ENCODE measurements around the gene KCNH4.
"Not testable (repeated sequence)": the region's sequence is repeated elsewhere in the genome, so short reads cannot be mapped to it uniquely, and the experiment has no call there.

Gene KCNH4

DNA sequence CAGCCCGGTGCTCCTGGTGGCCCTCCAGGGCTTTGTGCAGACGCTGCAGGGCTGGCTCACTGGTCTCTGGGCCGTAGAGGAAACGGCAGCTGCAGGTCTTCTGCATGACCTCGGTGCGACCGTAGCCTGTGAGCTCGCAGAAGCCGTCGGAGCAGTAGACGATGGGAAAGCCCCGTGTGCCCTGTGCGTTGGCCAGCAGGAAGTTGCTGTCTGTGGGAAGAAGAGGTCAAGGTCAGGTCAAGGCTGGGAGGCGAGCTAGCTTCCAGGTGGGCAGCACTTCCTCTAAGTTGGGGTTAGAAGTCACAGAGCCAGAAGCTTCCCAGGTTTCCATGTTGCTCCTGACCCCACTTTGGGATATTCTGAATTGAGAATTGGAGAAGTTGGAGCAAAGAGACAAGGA lies 2.1 kb downstream of the KCNH4 start:
- no peak for DNase-seq (ENCODE audit: low read depth, low spot score)

DNA sequence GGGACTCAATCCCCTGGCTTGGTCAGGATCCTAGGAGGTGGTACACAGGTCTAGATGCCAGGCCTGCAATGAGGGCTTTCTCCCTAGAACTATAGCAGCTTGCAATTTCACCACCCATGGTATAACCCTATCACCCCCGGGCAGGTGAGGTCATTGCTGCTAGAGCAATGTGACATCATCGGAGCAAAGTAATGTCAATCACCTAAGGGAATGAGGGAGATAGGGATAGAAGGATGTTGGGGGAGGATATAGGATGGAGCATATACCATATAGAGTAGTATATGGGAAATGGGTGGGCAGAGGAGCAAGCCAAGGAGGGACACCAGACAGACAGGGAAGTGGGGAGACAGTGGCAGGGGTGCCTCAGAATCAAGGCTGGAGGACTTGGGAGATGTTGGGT lies 3.3 kb downstream of the KCNH4 start:
- no peak for DNase-seq (ENCODE audit: low read depth, low spot score)

DNA sequence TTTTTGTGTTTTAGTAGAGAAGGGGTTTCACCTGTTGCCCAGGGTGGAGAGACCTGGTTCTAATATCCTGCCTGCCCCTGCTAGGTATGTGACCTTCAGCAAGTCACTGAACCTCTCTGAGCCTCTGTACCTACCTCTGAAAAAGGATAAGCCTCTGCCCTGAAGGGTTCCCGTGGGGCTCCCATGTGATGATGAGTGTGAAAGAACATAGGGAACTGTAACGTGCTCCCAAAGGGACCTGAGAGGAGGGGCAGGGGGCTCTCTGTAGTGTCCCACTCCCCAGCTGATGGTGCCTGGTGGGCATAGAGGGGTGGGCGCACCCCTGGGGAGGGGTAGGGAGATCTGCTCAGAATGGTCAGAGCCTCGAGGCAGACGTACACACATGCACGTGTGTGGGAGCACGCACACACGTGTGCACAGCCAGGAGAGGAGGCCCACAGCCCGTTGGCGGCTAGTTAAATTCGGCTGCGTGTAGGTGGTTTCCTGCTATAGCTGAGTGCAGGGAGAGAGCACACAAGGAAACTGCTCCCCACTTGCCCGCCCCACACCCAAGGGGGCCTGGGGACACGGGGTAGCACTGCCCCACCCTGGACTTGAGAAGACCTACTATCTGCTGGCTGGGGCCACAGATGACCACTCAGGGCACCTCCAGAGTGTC lies 6.7 kb downstream of the KCNH4 start:
- DNase-seq (ENCODE audit: low read depth, low spot score), result no peak

DNA sequence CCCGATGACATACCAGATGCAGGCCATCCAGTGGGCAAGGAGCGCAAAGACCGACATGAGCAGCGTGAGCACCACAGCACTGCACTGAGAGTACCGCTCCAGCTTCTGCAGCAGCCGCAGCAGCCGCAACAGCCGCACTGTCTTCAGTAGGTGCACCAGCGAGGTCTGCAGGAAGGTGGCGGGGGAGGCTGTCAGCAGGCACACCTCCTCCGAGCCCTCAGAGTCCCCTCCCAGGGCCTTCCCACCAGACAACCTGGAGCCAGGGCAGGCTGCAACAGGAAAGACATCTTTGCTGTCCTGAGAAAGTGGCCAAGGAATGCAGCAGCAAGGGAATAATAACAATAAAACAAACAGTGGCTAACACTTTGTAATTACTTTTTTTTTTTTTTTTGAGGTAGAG lies 9.1 kb downstream of the KCNH4 start:
- no peak for DNase-seq (ENCODE audit: low read depth, low spot score)

DNA sequence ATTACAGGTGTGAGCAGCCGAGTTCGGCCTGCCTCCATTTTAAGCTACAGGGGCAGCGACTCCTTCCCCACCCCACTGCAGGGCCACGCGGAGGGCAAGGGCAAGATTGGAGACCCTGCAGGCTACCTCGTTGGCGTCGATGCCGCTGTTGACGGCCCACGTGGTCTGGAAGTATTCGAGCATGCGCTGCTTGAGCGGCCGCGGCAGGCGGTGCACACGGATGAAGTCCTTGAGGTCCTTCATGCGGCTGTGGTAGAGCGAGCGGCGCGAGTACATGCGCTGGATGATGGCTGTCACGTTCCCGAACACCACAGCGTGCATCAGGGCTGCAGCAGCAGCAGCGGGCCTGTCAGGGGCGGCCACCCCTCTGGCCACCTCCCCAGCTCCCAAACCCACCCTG lies 11.6 kb downstream of the KCNH4 start:
- DNase-seq (ENCODE audit: low read depth, low spot score), result no peak

DNA sequence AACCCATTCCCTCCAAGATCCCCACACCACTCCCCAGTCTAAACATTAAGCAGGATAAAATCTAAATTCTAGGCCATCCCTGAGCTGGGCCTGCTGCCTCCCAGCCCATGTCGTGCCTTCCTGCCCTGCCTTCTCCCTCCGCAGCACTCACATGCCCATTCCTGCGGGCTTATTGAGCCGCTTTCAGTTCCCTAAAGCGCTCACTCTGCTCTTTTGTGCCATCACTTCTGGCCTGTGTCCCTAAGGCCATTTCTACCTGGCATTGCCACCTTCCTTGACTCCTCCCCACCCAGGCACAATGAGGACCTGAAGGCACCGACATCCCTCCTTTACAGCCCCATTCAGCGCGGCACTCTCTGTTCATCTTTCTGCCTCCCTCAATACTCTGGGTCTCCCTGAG lies 13.1 kb downstream of the KCNH4 start:
- DNase-seq (ENCODE audit: low read depth, low spot score), result no peak

DNA sequence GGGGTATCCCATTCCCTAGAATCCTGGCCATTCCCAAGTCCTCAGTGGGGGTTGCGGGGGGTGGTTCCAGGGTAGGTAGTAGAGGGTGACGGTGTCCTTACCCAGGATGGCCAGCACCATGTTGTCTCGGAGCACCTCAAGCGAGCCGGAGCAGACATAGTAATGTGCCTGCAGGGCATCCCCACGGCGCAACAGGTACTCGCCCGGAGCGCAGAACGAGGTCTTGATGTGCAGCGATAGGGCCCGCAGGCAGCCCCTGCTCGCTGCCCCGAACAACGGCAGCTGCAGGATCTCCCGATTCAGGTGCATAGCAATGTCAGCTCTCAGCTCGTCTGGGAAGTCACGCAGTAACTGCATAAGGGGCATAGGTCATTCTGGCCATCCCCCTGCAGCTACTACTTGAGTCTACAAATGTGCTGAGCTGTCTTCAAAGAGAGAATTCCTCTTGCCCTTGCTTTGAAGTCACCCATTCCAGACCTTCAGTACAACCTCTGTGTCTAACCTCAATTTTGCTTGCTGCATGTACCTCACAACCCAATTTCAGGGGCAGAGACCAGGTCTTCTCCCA lies 14.7 kb downstream of the KCNH4 start:
- no peak for DNase-seq (ENCODE audit: low read depth, low spot score)

DNA sequence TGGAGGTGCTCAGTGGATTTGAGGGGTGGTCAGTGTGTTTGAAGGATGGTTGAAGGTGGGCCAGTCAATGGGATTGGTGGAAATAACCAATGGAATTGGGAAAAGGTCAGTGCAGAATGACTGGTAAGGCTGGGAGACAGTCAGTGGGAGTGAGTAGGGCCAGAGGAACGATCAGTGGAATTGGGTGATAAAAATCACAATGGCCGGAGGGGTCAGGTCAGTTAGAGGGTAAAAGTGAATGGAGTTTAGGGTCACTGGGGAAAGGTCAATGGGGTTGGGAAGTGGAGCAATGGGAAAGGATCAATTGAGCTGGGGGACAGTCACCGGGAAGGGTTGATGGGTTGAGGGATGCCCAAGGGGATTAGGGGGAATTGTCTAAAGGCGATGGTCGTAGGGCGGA lies 15.2 kb downstream of the KCNH4 start:
- DNase-seq (ENCODE audit: low read depth, low spot score), result no peak

DNA sequence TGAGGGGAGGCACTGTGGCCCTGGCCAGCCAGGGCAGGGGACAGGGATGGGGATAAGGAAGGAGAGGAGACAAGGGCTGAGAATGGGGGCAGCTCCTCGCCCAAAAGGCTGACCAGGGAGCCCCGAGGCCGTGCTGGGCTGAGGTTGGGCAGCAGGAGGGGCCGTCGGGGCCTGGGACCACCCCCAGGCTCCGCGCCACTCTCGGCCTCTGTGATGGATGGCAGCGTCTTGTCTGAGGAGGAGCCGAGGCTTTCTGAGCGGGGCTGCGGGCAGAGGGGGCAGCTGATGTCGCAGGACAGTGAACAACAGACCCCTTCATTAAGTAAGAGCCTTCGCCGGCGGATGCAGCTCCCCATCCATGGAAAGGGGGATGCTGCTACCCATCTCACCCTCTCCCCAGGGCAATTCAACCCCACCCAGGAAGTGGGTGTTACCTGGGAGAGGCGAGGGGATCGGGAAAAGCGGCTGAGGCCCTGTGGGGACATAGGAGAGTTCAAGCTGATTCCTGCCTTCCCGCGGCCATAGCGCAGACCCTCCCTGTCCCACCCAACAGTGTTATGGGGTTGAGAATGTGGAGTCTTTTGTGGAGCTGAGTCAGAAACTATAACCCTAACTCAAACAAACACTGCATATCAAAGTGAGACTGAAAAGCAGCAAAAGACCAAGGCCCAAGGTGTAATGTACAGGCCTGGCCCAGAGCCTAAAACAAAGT lies 17.1 kb downstream of the KCNH4 start:
- no peak for DNase-seq (ENCODE audit: low read depth, low spot score)

DNA sequence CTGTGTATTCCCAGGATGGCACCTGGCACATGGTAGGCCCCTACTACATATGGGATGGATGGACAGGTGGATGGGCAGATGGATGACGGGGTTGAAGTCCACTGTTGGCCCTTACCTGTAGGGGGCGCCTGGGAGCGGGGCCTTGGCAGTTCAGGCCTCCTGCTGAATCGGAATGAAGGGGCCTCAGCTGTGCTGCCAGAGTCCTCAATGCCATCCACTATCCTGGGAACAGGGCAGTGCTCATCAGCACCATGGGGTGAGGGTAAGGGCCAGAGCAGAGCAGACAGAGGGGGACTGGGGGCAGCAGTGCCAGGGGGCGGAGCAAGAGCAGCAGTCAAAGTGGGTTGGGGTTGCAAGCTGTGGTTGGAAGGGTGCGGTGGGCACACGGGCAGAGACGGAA lies 17.8 kb downstream of the KCNH4 start:
- DNase-seq (ENCODE audit: low read depth, low spot score), result no peak

DNA sequence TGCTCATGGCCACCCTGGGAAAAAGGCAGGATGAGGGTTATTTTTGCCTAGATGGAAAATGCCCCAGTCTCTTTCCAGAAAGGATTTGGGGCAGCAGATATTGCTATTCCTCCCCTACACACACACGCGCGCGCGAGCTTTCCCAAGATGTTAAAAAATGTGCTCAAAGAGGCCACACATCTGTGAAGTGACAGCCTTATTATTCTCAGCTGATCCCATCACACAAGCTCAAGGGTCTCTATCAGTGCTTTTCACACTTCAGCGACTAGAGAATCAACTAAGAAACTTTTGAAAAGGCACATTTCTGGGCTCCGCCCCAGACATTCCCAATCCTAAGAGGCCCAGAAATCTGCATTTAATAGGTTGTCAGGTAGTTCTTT lies 20.4 kb downstream of the KCNH4 start:
- no peak for DNase-seq (ENCODE audit: low read depth, low spot score)

DNA sequence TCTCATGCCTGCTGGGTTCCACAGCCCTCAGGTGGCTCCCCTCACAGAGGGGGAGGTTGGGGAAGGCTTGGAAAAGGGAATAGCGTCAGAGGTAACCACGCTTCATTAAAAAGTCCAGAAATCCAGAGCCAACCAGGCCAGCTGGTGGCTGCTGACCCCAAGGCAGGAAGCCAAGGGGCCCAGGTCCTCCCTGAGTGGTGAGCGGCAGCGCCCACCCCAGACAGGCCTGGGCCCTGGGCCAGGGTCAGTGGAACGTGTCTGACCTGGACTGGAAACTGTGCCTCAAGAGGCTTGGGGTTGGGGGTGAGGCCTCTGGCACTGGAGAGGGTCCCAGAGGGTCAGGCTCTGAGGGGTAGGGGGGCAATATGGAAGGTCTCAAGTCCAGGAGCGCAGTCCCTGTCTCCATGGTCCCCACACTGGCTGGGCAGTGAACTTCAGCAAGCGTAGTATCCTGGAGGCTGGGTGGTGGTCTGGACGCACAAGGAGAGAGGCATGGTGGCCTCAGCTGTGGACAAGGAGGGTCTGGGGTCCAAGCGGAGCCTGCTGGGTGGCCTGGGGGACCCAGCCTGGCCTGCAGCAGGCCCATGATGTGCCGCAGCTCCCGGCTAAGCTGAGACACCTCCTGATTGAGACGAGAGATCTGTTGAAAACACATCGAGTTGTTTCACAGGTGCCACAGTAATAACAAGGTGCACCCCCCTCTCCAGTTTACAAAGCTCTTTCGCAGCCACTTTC lies 21.0 kb downstream of the KCNH4 start:
- no peak for DNase-seq (ENCODE audit: low read depth, low spot score)

DNA sequence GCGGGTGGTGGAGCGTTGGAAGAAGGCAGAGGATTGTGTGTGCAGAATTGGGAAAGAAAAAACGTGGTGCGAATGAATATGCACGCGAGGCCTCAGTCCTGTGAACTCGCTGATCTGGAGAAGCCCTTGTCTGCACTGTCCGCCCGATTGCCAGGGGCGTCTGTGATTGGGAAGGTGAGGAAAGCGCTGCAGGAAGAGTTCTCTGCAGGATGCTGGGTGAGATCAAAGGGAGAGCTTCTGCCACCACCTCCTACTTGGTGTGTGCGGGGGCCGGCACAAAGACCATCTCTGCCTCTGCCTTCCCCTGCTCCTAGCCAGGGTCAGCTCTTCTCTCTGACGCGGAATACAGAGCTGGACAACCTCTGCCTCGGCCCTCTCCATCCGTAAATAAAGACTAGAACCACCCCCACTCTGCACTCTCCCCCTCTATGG lies 25.3 kb downstream of the KCNH4 start:
- no peak for DNase-seq (ENCODE audit: low read depth, low spot score)

DNA sequence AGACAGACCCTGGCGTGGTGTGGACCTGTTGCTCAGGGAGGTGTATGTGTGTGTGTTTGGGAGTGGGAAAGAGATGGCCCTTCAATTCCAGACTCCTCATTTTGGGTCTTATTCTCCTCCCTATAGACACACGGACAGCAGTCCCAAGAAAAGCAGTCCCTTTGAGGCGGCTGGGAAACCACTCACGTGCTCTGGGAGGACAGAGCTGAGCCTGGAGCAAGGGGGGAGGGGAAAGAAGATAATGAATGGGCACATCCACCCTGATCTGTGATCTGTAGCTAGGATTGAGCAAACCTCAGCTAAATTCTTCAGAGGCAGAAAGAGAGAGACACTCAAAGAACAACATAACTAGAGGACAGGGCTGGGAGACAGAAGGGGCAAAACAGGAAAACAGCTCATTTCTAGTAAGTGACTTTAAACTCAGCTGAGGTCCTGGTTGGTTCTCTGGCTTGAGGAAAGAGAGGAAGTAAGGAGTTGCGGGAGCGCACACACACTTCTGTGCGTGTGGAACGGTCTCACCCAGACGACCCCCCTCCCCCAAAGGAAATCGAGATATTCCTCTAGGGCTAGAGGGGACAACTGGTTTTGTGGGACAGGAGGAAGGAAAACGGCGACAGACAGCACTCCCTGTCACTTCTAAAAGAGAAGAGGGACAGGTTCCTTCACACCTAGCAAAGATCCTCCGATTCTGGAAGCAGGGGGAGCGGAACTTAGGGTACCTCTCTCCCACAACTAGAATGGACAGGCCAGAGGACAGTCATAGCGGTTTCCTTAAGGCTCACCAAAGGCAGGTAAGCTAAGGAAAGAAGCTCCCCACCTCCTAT lies 26.8 kb downstream of the KCNH4 start:
- no peak for DNase-seq (ENCODE audit: low read depth, low spot score)

DNA sequence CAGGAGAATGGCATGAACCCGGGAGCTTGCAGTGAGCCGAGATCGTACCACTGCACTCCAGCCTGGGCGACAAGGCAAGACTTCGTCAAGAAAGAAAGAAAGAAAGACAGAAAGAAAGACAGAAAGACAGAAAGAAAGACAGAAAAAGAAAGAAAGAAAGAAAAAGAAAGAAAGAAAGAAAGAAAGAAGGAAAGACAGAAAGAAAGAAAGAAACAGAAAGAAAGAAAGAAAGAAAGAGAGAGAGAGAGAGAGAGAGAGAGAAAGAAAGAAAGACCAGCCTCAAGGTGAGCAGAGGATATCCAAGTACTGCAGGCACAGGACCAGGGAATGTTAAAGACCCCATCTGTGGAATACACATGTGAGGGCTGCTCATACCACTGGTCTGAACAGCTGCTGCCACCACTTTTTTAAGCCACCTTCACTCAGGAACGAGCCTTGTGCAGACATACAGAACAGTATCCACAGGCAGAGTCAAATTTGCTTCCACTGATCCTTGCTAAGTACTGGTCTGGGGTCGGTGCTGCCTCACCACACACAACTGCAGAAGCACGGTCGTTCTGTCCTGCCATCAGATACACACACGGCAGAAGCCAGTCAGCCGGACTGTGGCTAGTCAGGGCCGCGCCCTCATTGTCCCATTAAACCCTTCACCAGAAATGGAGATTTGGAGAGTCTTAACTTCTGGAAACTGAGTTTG lies 33.9 kb downstream of the KCNH4 start:
- no peak for DNase-seq (ENCODE audit: low read depth, low spot score)

DNA sequence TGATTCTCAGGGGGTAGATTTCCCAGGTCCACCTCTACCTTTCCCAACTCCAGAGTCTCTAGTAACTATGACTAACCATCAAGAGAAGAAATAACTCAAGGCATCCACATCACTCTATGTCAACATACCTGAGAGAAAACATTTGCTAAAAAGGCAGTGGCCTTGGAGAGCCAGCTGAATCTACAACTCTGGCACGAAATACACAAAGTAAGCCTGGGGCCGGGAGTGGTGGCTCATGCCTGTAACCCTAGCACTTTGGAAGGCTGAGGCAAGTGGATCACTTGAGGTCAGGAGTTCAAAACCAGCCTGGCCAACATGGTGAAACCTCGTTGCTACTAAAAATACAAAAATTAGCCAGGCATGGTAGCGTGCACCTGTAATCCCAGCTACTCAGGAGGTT lies 37.8 kb downstream of the KCNH4 start:
- not testable (repeated sequence) for DNase-seq (ENCODE audit: low read depth, low spot score)

DNA sequence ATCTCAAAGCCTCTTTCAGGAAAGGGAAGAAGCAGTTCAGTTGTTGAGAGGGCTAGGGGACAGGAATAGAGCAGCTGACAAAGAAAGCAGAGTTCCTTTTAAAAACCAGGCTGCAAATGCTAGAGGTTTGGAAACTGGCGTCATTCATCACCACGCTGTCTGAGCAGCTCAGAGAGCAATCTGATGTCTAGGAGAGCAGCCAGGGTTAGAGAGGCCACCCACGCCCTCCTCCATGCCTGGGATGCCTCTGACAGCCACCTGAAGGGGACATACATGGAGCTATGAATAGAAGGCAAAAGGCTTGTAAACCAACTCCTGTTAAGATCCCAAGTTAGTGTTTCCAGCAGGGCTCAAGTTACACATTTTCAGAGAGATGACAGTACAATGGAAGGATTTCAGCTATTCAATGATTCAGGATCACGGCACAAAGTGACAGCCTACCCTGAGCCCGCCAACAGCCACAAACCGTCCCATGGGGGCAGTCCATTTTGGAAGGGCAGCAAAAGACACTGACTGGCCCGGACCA lies 38.5 kb downstream of the KCNH4 start:
- DNase-seq (ENCODE audit: low read depth, low spot score), result no peak

DNA sequence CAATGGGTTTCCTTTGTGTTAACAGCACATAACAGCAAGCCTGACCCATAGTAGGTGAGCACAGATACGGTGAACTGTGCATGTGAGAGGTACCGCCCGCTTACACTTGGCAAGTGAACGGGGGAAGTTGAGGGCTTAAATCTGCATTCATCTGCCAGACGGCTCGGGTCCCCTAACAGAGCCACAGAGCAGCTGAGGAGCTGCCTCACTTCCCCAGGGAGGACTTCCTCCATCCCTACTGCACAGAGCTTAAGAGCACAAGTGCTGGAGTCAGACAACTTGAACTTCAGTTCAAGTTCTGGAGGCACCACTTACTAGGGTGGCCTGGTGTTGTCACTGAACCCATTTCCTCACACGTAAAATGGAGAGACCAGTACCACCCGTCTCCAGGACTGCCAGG lies 39.6 kb downstream of the KCNH4 start:
- no peak for DNase-seq (ENCODE audit: low read depth, low spot score)

DNA sequence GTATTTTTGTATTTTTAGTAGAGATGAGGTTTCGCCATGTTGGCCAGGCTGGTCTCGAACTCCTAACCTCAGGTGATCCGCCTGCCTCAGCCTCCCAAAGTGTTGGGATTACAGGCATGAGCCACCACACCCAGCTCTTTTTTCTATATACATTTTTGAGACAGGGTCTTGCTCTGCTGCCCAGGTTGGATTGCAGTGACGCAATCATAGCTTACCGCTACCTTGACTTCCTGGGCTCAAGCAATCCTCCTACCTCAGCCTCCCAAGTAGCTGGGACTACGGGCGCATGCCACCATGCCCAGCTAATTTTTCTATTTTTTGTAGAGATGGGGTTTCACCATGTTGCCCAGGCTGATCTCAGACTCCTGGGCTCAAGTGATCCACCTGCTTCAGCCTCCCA lies 40.3 kb downstream of the KCNH4 start:
- DNase-seq (ENCODE audit: low read depth, low spot score), result not testable (repeated sequence)

DNA sequence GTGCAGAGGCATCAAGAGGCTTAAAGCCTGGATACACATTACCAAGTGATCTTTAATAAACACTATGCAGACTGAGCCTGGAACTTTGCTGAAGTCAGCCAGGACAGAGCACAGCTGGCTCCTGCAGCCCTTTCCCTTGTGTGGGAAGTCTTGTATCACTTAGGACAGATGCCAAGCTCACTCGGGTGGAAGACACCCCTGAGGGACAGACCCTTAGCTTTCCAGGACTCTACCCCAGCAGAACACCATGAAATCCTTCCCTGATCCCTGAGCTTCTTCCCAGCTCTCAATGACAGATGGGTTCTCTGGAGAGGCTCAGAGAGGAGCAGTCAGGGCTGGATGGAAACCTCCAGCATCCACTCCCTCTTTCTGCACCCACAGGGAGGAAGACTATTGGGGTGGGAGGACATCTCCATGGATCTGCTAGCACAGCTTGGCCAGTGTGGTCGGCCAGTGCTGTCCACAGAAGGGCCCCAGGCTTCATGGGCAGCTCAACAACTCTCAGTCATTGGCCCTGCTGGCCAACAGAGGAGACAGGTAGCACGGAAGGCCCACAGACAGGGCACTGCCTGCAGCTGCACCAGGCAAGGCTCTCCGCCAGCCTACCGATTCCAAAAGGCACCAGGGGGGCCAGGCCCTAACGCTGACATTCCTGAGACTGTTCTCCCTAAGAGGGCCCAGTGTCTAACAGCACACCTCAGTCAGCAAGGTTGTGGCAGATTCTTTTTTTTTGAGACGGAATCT lies 42.0 kb downstream of the KCNH4 start:
- no peak for DNase-seq (ENCODE audit: low read depth, low spot score)
